Measurements from ENCODE around the gene TOP3A. TPM values are rescaled to one million over a fixed set of nuclear protein-coding genes. Genes with fewer than 3 reads are reported as not detected.

Gene TOP3A
- total and polyA plus RNA-seq, 2 donors (not counting 1 experiment from before 2014, with no cell fraction given), result 13.4 to 55.8 TPM

DNA sequence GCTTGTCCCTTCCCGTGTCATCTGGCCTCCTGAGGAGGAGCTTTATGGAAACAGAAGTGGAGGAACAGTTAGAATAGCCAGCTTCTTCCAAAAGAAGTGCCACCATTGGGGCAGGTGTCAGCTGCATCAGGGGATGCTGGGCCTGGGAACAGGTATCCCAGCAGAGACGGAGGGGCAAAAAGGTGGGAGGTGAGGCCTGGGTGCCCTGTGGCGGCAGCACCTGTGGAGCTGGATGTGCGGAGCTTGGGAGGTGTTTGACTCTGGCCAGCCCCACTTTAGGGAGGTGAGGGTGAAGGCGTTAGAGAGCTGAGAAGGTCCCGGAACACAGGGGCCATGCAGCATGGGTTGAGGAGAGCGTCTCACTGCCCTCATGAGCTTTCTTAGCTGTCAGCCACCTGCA, 5.5 kb upstream of the TOP3A start:
- TF ChIP-seq EZH2 (IDR thresholded peaks at IDR 0.05; ENCODE audit: borderline replicate concordance, insufficient read depth, low read depth, low read length, poor library complexity, severe bottlenecking), result no peak
- TF ChIP-seq CTCF (IDR thresholded peaks at IDR 0.05), result no peak
- H3K4me2 ChIP-seq (replicated peaks; ENCODE audit: low read depth, low read length, poor library complexity, severe bottlenecking), result no peak overlapping the region
- H3K36me3 ChIP-seq (replicated peaks in 1 of 2; ENCODE audit: control extremely low read depth in 1 of 2, control insufficient read depth in 1 of 2, extremely low read depth in 1 of 2, insufficient read depth in 2 of 2, low read length in 1 of 2), result peaks cover 0 to 77% of the 10 kb centered on the region in 2 experiments
- Mint-ChIP-seq H3K27me3 (no peaks in the 10 kb centered on the region), H3K9me3 (ENCODE audit: insufficient read depth) (no peaks in the 10 kb centered on the region), H3K4me3 (no peak overlapping the region), H3K27ac (no peak overlapping the region), H3K4me1 (peaks cover 69% of the 10 kb centered on the region)
- no peak overlapping the region for H2AFZ ChIP-seq (ENCODE audit: insufficient read depth, low read depth, low read length, poor library complexity, severe bottlenecking)
- no peak overlapping the region for H3K4me3 ChIP-seq (ENCODE audit: control extremely low read depth in 1 of 5, extremely low read depth in 1 of 5, insufficient read depth in 1 of 5, low read depth in 2 of 5, low read length in 4 of 5)
- H3K27ac ChIP-seq (ENCODE audit: low read length in 2 of 2), result no peak overlapping the region
- ATAC-seq (ENCODE audit: low read depth) (no peak), DNase-seq (no peak)
- WGBS (ENCODE audit: insufficient coverage), result 98% methylated on average over 7 of the region's 7 CpGs
- no peak overlapping the region for H3K9ac ChIP-seq (ENCODE audit: low read length)
- peaks cover 79% of the 10 kb centered on the region for H3K79me2 ChIP-seq (ENCODE audit: control insufficient read depth, insufficient read depth, low read length)
- ChIA-PET POLR2A (no interaction called here), CTCF (no interaction called here)
- H3K27me3 ChIP-seq (replicated peaks in 1 of 4; ENCODE audit: control extremely low read depth in 1 of 4, control insufficient read depth in 3 of 4, insufficient read depth in 4 of 4, low read length in 3 of 4), result no peaks in the 10 kb centered on the region
- peaks cover 93% of the 10 kb centered on the region for H4K20me1 ChIP-seq (ENCODE audit: control insufficient read depth, insufficient read depth, low read length, poor library complexity, severe bottlenecking)
- peaks cover 0 to 18% (median 0%) of the 10 kb centered on the region in 3 donors for H3K9me3 ChIP-seq (ENCODE audit: control extremely low read depth in 1 of 3, control insufficient read depth in 2 of 3, insufficient read depth in 1 of 3, low read length in 2 of 3)
- peaks cover 38 to 60% of the 10 kb centered on the region in 2 donors for H3K4me1 ChIP-seq (ENCODE audit: control insufficient read depth in 2 of 2, insufficient read depth in 2 of 2, low read length in 2 of 2)
- intact Hi-C loops (cut with micrococcal nuclease), result no loop called here

DNA sequence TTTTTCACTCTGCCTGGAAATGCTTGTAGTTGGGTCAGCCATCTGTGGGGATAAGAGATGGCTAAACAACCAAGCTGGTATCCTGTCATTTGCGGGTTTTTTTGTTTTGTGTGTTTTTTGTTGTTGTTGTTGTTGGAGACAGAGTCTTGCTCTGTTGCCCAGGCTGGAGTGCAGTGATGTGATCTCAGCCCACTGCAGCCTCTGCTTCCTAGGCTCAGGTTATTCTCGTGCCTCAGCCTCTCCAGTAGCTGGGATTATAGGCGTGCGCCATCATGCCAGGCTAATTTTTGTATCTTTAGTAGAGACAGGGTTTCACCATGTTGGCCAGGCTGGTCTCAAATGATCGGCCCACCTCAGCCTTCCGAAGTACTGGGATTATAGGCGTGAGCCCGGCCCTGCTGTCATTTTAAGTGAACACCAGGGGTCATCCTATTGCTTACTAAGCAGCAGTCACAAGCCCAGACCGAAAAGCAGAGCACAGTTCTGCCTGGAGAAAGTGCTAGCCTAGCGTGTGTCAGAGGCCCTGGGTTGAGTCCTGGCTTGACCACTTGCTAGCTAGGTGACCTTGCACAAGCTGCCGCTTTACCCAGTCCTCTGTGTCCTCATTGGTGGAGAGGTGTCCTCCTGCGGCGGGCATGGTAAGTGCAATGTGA, 4.9 kb upstream of the TOP3A start:
- ATAC-seq (ENCODE audit: low read depth) (no peak), DNase-seq (no peak)
- Histone ChIP-seq H2AFZ (ENCODE audit: insufficient read depth, low read depth, low read length, poor library complexity, severe bottlenecking) (no peak overlapping the region), H3K36me3 (replicated peaks in 1 of 2; ENCODE audit: control extremely low read depth in 1 of 2, control insufficient read depth in 1 of 2, extremely low read depth in 1 of 2, insufficient read depth in 2 of 2, low read length in 1 of 2) (peaks cover 0 to 72% of the 10 kb centered on the region in 2 experiments), H3K9ac (ENCODE audit: low read length) (no peak overlapping the region), H3K4me2 (replicated peaks; ENCODE audit: low read depth, low read length, poor library complexity, severe bottlenecking) (no peak overlapping the region), H4K20me1 (ENCODE audit: control insufficient read depth, insufficient read depth, low read length, poor library complexity, severe bottlenecking) (peaks cover 88% of the 10 kb centered on the region), H3K4me3 (ENCODE audit: control extremely low read depth in 1 of 5, extremely low read depth in 1 of 5, insufficient read depth in 1 of 5, low read depth in 2 of 5, low read length in 4 of 5) (no peak overlapping the region), H3K79me2 (ENCODE audit: control insufficient read depth, insufficient read depth, low read length) (peaks cover 79% of the 10 kb centered on the region), H3K9me3 (ENCODE audit: control extremely low read depth in 1 of 3, control insufficient read depth in 2 of 3, insufficient read depth in 1 of 3, low read length in 2 of 3) (peaks cover 0 to 18% (median 0%) of the 10 kb centered on the region in 3 donors), H3K4me1 (ENCODE audit: control insufficient read depth in 2 of 2, insufficient read depth in 2 of 2, low read length in 2 of 2) (peaks cover 38 to 55% of the 10 kb centered on the region in 2 donors), H3K27me3 (replicated peaks in 1 of 4; ENCODE audit: control extremely low read depth in 1 of 4, control insufficient read depth in 3 of 4, insufficient read depth in 4 of 4, low read length in 3 of 4) (no peaks in the 10 kb centered on the region), H3K27ac (ENCODE audit: low read length in 2 of 2) (no peak overlapping the region)
- Mint-ChIP-seq H3K4me1 (peaks cover 69% of the 10 kb centered on the region), H3K9me3 (ENCODE audit: insufficient read depth) (no peaks in the 10 kb centered on the region), H3K27me3 (no peaks in the 10 kb centered on the region), H3K4me3 (no peak overlapping the region), H3K27ac (no peak overlapping the region)
- ChIA-PET CTCF (no interaction called here), POLR2A (interaction anchor here (0.6 kb wide), 1 partner anchor 135 kb away, joined by 3 read pairs; no protein-coding TSS in a partner anchor)
- intact Hi-C loops (cut with micrococcal nuclease), result no loop called here
- TF ChIP-seq CTCF (IDR thresholded peaks at IDR 0.05) (peak; percentile 15), EZH2 (IDR thresholded peaks at IDR 0.05; ENCODE audit: borderline replicate concordance, insufficient read depth, low read depth, low read length, poor library complexity, severe bottlenecking) (no peak)
- WGBS (ENCODE audit: insufficient coverage), result 85% methylated on average over 13 of the region's 13 CpGs
